Hepatocyte (in vitro differentiated cells): ENCODE results near the gene PIK3CA. TPM values are rescaled to one million over a fixed set of nuclear protein-coding genes. Genes with fewer than 3 reads are reported as not detected.

Experiments used
- DNase-seq: peaks from one replicate; pipeline ENCODE4 v3.0.0-alpha.2; 2016; ENCODE audit warnings: low spot score
- H2AFZ ChIP-seq: fragments of 200-600 bp; sonication (generic); 2 replicates; pipeline ENCODE4 v1.6.0; 2016; ENCODE audit warnings: antibody characterized with exemption, mild to moderate bottlenecking
- H3K27ac ChIP-seq: fragments of 200-600 bp; sonication (generic); 2 replicates; pipeline ENCODE4 v1.5.1; 2016; ENCODE audit warnings: mild to moderate bottlenecking
- H3K27me3 ChIP-seq: fragments of 200-600 bp; sonication (generic); 2 replicates; pipeline ENCODE4 v1.6.1; 2016
- H3K36me3 ChIP-seq: fragments of 200-600 bp; sonication (generic); replicated peaks from 2 replicates; pipeline ENCODE4 v1.5.1; 2016; ENCODE audit warnings: low read depth; ENCODE audit not compliant: insufficient read depth
- H3K4me1 ChIP-seq: fragments of 200-600 bp; sonication (generic); 2 replicates; pipeline ENCODE4 v1.5.1; 2016; ENCODE audit warnings: mild to moderate bottlenecking, moderate library complexity; ENCODE audit not compliant: insufficient read depth
- H3K4me2 ChIP-seq: fragments of 200-600 bp; sonication (generic); 2 replicates; pipeline ENCODE4 v1.6.0; 2016
- H3K4me3 ChIP-seq: fragments of 200-600 bp; sonication (generic); 2 replicates; pipeline ENCODE4 v1.5.1; 2016; ENCODE audit warnings: mild to moderate bottlenecking
- H3K79me2 ChIP-seq: fragments of 200-600 bp; sonication (generic); 2 replicates; pipeline ENCODE4 v1.6.0; 2017; ENCODE audit warnings: mild to moderate bottlenecking
- H3K9me2 ChIP-seq: fragments of 200-600 bp; sonication (generic); replicated peaks from 2 replicates; pipeline ENCODE4 v1.6.0; 2017; ENCODE audit warnings: mild to moderate bottlenecking; ENCODE audit not compliant: insufficient read depth
- H3K9me3 ChIP-seq: fragments of 200-600 bp; sonication (generic); 2 replicates; pipeline ENCODE4 v1.5.1; 2016; ENCODE audit warnings: low read depth, mild to moderate bottlenecking
- H4K20me1 ChIP-seq: fragments of 200-600 bp; sonication (generic); 2 replicates; pipeline ENCODE4 v1.6.0; 2016; ENCODE audit warnings: mild to moderate bottlenecking; ENCODE audit not compliant: insufficient read depth, poor library complexity, severe bottlenecking
- EZH2 ChIP-seq: fragments of 200-600 bp; sonication (generic); IDR thresholded peaks from 2 replicates; pipeline ENCODE4 v1.6.1; 2016; ENCODE audit warnings: antibody characterized with exemption, mild to moderate bottlenecking, borderline replicate concordance
- EZH2phosphoT487 ChIP-seq: fragments of 200-600 bp; sonication (generic); IDR thresholded peaks from one replicate; pipeline ENCODE4 v1.6.1; 2018; ENCODE audit warnings: antibody characterized with exemption, mild to moderate bottlenecking, low read depth, moderate library complexity; ENCODE audit not compliant: unreplicated experiment, severe bottlenecking
- WGBS: methylation state at CpG from one replicate; pipeline ENCODE4 v1.1.6; 2016; ENCODE audit warnings: low lambda C conversion rate; ENCODE audit errors: missing lambda C conversion rate; 5-methylcytosine and 5-hydroxymethylcytosine counted together
- polyA plus RNA-seq: library from polyadenylated mRNA; unstranded; fragments of >200 nt; fragmentation: Nextera tagmentation; extraction: Ambion mirVana; gene quantifications from 2 replicates; pipeline ENCODE4 v1.2.1, GENCODE V29; 2016
- total RNA-seq: library from RNA; depleted of rRNA; stranded (reverse); fragments of >200 nt; gene quantifications from 2 replicates; pipeline ENCODE4 v1.2.3, GENCODE V29; 2014
- TF ChIP-seq, protein P1 (sequence below): fragments of 200-600 bp; sonication (generic); IDR thresholded peaks from 2 replicates; pipeline ENCODE4 v1.5.1; 2016; ENCODE audit warnings: antibody characterized with exemption, mild to moderate bottlenecking; ENCODE audit not compliant: poor library complexity

Gene PIK3CA
- total and polyA plus RNA-seq, 2 experiments from 2014 or later = 5.9 to 21.0 TPM

DNA sequence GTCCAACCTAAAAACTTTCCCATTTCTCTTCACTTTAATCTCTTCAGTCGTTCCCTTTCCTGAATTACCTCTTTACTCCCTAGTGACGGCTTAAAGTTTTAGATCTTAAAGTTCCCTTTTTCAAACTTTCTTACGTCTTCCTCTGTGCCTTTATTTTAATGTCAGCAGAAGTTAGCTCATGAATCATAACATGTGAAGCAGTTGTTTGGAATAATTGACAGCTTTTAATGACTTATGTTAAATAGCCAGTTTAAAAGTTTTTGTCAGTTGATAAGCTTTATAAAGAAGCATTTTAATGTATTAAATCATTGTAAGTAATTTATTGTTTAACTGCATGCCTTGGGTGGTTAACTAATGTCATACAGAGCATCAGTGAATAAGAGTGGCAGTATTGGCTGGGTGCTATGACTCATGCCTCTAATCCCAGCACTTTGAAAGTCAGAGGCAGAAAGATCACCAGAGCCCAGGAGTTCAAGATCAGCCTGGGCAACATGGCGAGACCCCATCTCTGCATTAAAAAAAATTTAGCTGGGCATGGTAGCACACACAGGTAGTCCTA lies 33.9 kb downstream of the PIK3CA start:
- DNase-seq = no peak

DNA sequence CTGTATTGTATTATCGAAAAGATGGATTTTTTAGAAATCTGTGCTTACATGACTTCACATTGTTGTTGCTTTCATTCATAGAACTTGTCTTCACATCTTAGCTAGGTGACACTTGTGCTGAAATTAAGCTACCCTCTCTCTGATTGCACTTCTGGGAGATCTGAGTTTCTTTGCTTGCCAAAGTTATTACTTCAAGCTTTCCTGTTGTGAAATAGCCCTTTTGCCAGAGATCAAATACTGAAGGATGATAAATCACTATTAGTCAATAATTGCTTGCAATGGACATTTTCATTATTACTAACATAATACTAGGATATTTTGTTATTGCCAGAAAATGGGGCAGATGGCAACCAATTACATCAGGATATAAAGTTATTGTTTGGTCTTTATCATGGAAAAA lies 34.7 kb downstream of the PIK3CA start:
- H3K4me1 ChIP-seq = peaks cover 3% of the 10 kb centered on the region
- peaks cover 81% of the 10 kb centered on the region for H3K79me2 ChIP-seq
- H3K4me2 ChIP-seq = no peak overlapping the region
- H4K20me1 ChIP-seq = peaks cover 13% of the 10 kb centered on the region
- H2AFZ ChIP-seq = no peak overlapping the region
- H3K36me3 ChIP-seq = no peaks in the 10 kb centered on the region
- H3K27ac ChIP-seq = no peak overlapping the region
- 97% methylated on average over 1 of the region's 1 CpG for WGBS
- no peaks in the 10 kb centered on the region for H3K9me3 ChIP-seq
- DNase-seq = no peak
- no peak overlapping the region for H3K4me3 ChIP-seq
- TF ChIP-seq, protein P1, sequence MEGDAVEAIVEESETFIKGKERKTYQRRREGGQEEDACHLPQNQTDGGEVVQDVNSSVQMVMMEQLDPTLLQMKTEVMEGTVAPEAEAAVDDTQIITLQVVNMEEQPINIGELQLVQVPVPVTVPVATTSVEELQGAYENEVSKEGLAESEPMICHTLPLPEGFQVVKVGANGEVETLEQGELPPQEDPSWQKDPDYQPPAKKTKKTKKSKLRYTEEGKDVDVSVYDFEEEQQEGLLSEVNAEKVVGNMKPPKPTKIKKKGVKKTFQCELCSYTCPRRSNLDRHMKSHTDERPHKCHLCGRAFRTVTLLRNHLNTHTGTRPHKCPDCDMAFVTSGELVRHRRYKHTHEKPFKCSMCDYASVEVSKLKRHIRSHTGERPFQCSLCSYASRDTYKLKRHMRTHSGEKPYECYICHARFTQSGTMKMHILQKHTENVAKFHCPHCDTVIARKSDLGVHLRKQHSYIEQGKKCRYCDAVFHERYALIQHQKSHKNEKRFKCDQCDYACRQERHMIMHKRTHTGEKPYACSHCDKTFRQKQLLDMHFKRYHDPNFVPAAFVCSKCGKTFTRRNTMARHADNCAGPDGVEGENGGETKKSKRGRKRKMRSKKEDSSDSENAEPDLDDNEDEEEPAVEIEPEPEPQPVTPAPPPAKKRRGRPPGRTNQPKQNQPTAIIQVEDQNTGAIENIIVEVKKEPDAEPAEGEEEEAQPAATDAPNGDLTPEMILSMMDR = no peak
- no peak for TF ChIP-seq EZH2phosphoT487
- no peak for TF ChIP-seq EZH2
- H3K27me3 ChIP-seq = no peaks in the 10 kb centered on the region
- H3K9me2 ChIP-seq = no peaks in the 10 kb centered on the region

More for the DNA sequence above, 33.9 kb downstream of the PIK3CA start:
- H3K9me3 ChIP-seq = no peaks in the 10 kb centered on the region
- no peak overlapping the region for H3K4me3 ChIP-seq
- peaks cover 3% of the 10 kb centered on the region for H3K4me1 ChIP-seq
- H3K36me3 ChIP-seq = no peaks in the 10 kb centered on the region
- no peak overlapping the region for H3K4me2 ChIP-seq
- H3K27ac ChIP-seq = no peak overlapping the region
- peaks cover 13% of the 10 kb centered on the region for H4K20me1 ChIP-seq
- H3K79me2 ChIP-seq = peaks cover 85% of the 10 kb centered on the region
- 91% methylated on average over 4 of the region's 4 CpGs for WGBS
- H3K27me3 ChIP-seq = no peaks in the 10 kb centered on the region
- no peak overlapping the region for H2AFZ ChIP-seq
- TF ChIP-seq, protein P1 = no peak
- TF ChIP-seq EZH2 = no peak
- TF ChIP-seq EZH2phosphoT487 = no peak
- H3K9me2 ChIP-seq = no peaks in the 10 kb centered on the region

DNA sequence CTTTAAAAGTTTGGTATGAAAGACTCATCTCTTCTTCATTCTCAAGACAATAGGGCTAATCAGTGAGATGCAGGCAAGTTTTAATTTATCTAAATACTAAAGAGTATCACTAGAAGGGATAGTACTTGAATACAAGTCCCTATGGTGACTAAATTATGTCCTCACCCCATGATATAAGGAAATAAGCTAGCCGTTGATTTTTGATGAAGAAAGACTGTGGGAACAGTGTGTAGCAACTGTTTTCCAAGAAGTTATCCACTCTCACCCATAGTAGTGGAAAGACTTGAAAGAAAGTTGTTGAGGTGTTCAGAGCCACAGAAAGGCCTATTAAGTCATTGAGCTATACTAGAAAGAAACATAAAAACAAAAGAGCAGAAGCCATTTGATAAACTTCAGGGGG lies 36.7 kb downstream of the PIK3CA start:
- Histone ChIP-seq H3K27me3 (no peaks in the 10 kb centered on the region), H3K27ac (no peak overlapping the region), H2AFZ (no peak overlapping the region), H3K79me2 (peaks cover 77% of the 10 kb centered on the region), H3K36me3 (no peaks in the 10 kb centered on the region), H3K4me3 (no peak overlapping the region), H3K9me3 (no peaks in the 10 kb centered on the region), H3K4me2 (no peak overlapping the region), H3K9me2 (no peaks in the 10 kb centered on the region), H3K4me1 (peaks cover 7% of the 10 kb centered on the region), H4K20me1 (peaks cover 25% of the 10 kb centered on the region)
- no peak for DNase-seq
- WGBS = 97% methylated on average over 1 of the region's 1 CpG
- no peak for TF ChIP-seq EZH2
- TF ChIP-seq EZH2phosphoT487 = no peak

DNA sequence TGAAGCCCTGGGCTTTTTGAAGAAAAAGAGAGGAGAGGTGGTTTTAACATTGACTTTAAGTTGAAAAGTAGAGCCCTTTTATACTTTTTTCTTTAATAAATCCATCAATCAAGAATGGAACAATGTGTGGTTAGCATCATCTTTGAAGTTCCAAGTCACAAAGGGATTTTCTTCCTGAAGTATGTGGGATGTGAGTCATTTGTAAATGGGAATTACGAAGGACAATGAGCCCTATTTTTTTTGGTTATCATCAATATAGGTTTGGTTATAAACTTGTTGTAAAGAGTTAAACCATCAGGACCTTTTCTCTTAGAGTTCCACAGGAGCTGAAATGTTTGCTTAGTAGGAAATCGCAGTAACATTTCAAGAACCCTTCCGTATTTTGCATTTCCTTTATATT lies 38.3 kb downstream of the PIK3CA start:
- Histone ChIP-seq H3K9me2 (no peaks in the 10 kb centered on the region), H3K4me1 (peaks cover 18% of the 10 kb centered on the region), H4K20me1 (peaks cover 21% of the 10 kb centered on the region), H3K9me3 (no peaks in the 10 kb centered on the region), H3K36me3 (no peaks in the 10 kb centered on the region), H3K79me2 (peaks cover 82% of the 10 kb centered on the region), H3K27ac (no peak overlapping the region), H3K4me2 (no peak overlapping the region), H3K4me3 (no peak overlapping the region), H3K27me3 (no peaks in the 10 kb centered on the region), H2AFZ (no peak overlapping the region)
- TF ChIP-seq EZH2 (no peak), EZH2phosphoT487 (no peak)
- TF ChIP-seq, protein P1 = no peak
- 95% methylated on average over 3 of the region's 3 CpGs for WGBS
- no peak for DNase-seq
